ENCODE measurements around the gene CD52.

Gene CD52

GRCh38 chr1:26317612-26318337 is at the start of gene CD52:
Gene CD52 (plus strand): TSS chr1:26317958. CDS start chr1:26318018, 60 bp downstream.
- DNase-seq (ENCODE audit: low read depth) = no peak

GRCh38 chr1:26268290-26269197 is 49.2 kb upstream of the CD52 start:
- DNase-seq (ENCODE audit: low read depth) = no peak

- DNase-seq (ENCODE audit: low read depth) = no peak
Observed at GRCh38 chr1:26269198-26269550, 48.6 kb upstream of the CD52 start.

- DNase-seq (ENCODE audit: low read depth) = no peak
Observed at GRCh38 chr1:26274801-26275425, 42.8 kb upstream of the CD52 start.

GRCh38 chr1:26275580-26276431 is 42.0 kb upstream of the CD52 start:
- peak; percentile 94 for DNase-seq (ENCODE audit: low read depth)

GRCh38 chr1:26276432-26276838 is 41.3 kb upstream of the CD52 start:
- no peak for DNase-seq (ENCODE audit: low read depth)

- no peak for DNase-seq (ENCODE audit: low read depth)
Observed at GRCh38 chr1:26277261-26277661, 40.5 kb upstream of the CD52 start.

- DNase-seq (ENCODE audit: low read depth) = no peak
Observed at GRCh38 chr1:26277719-26278118, 40.0 kb upstream of the CD52 start.

GRCh38 chr1:26278303-26278702 is 39.5 kb upstream of the CD52 start:
- peak; percentile 87 for DNase-seq (ENCODE audit: low read depth)

GRCh38 chr1:26278724-26279455 is 38.9 kb upstream of the CD52 start:
- DNase-seq (ENCODE audit: low read depth) = peak; percentile 78

- peak; percentile 82 for DNase-seq (ENCODE audit: low read depth)
Observed at GRCh38 chr1:26279456-26280332, 38.1 kb upstream of the CD52 start, which contains the start of gene SH3BGRL3. Gene SH3BGRL3 (plus strand): TSS chr1:26280086. CDS start chr1:26280156, 70 bp downstream.

GRCh38 chr1:26280333-26281042 is 37.3 kb upstream of the CD52 start:
- DNase-seq (ENCODE audit: low read depth) = no peak

GRCh38 chr1:26281091-26281958 is 36.4 kb upstream of the CD52 start:
- peak; percentile 37 for DNase-seq (ENCODE audit: low read depth)

GRCh38 chr1:26281971-26282370 is 35.8 kb upstream of the CD52 start:
- peak; percentile 32 for DNase-seq (ENCODE audit: low read depth)

- no peak for DNase-seq (ENCODE audit: low read depth)
Observed at GRCh38 chr1:26282401-26282918, 35.3 kb upstream of the CD52 start.

- no peak for DNase-seq (ENCODE audit: low read depth)
Observed at GRCh38 chr1:26283279-26283853, 34.4 kb upstream of the CD52 start.

GRCh38 chr1:26283871-26284596 is 33.7 kb upstream of the CD52 start:
- DNase-seq (ENCODE audit: low read depth) = no peak
